ENCODE measurements around the gene BTBD1. TPM values are rescaled to one million over a fixed set of nuclear protein-coding genes. Genes with fewer than 3 reads are reported as not detected.

Gene BTBD1
- total RNA-seq, 1 experiment from 2014 or later: 80.0 TPM

GRCh38 chr15:83064859-83065258 lies 2.2 kb downstream of the BTBD1 start:
- ChIA-PET CTCF (no interaction called here), POLR2A (no interaction called here), RAD21 (ENCODE audit: low non-redundant PET in 1 of 2, low total read pairs in 2 of 2, uncharacterized antibody in 2 of 2, unreplicated experiment in 2 of 2) (no interaction called here)
- BruUV-seq (replicated peaks): no TSS peak
- ATAC-seq (no peak), DNase-seq (ENCODE audit: low read depth, low spot score) (no peak)
- Histone ChIP-seq H3K27me3 (ENCODE audit: insufficient read depth, low read length) (no peaks in the 10 kb centered on the region), H3K36me3 (ENCODE audit: control insufficient read depth in 1 of 2, insufficient read depth in 2 of 2, low read length in 2 of 2) (peaks cover 2 to 20% of the 10 kb centered on the region in 2 experiments; a peak in 2 of 4 replicates), H3K4me3 (replicated peaks in 1 of 2; ENCODE audit: low read depth in 1 of 2, low read length in 2 of 2) (peak overlapping the region in 1 of 2 experiments; percentile 91; a peak in 3 of 4 replicates), H3K9ac (ENCODE audit: low read length) (peak overlapping the region; percentile 90; the same call in 1 of the 2 replicates), H3K79me2 (ENCODE audit: insufficient read depth, low read length) (peaks cover 71% of the 10 kb centered on the region), H3K27ac (ENCODE audit: low read depth, low read length) (no peak overlapping the region), H3K9me2 (ENCODE audit: insufficient read depth) (no peaks in the 10 kb centered on the region), H3K4me1 (ENCODE audit: control insufficient read depth in 1 of 2, insufficient read depth in 2 of 2, low read length in 2 of 2) (peaks cover 9 to 22% of the 10 kb centered on the region in 2 experiments; a peak in 3 of 4 replicates), H3K4me2 (ENCODE audit: low read length) (peak overlapping the region; percentile 87), H3K9me3 (ENCODE audit: control insufficient read depth in 1 of 2, insufficient read depth in 1 of 2, low read depth in 1 of 2, low read length in 2 of 2) (no peaks in the 10 kb centered on the region), H2AFZ (ENCODE audit: low read depth, low read length, poor library complexity, severe bottlenecking) (no peak overlapping the region), H4K20me1 (ENCODE audit: insufficient read depth) (peaks cover 12% of the 10 kb centered on the region; the same call in 1 of the 2 replicates)
- intact Hi-C loops (cut with micrococcal nuclease): loop anchor here (5.0 kb wide), 1 partner anchor 318 kb away; no protein-coding TSS in a partner anchor
- TF ChIP-seq MAX (IDR thresholded peaks at IDR 0.05): no peak
- no peak for TF ChIP-seq SRF (IDR thresholded peaks at IDR 0.05; ENCODE audit: low read depth)
- no peak for TF ChIP-seq ZBTB33 (IDR thresholded peaks at IDR 0.05; ENCODE audit: extremely low read depth, insufficient replicate concordance, low read length)
- TF ChIP-seq ZNF274 (IDR thresholded peaks at IDR 0.05; ENCODE audit: low read depth, low read length): no peak
- TF ChIP-seq FOSL1 (IDR thresholded peaks at IDR 0.05; ENCODE audit: low read depth): no peak
- TF ChIP-seq EZH2phosphoT487 (IDR thresholded peaks at IDR 0.05; ENCODE audit: borderline replicate concordance): no peak
- no peak for TF ChIP-seq YY1 (IDR thresholded peaks at IDR 0.05; ENCODE audit: extremely low read depth, insufficient replicate concordance, low read depth, low read length)
- no peak for TF ChIP-seq EGR1 (IDR thresholded peaks at IDR 0.05; ENCODE audit: low read depth)
- no peak for TF ChIP-seq POLR2A (IDR thresholded peaks at IDR 0.05; ENCODE audit: borderline replicate concordance, extremely low read depth, insufficient read depth, insufficient read length)
- no peak for TF ChIP-seq CTCF (IDR thresholded peaks at IDR 0.05 in 2 of 3, conservative IDR thresholded peaks at IDR 0.05 in 1 of 3; ENCODE audit: borderline replicate concordance in 1 of 3, insufficient read depth in 1 of 3, low read depth in 2 of 3, low read length in 2 of 3)
- TF ChIP-seq CEBPB (IDR thresholded peaks at IDR 0.05; ENCODE audit: low read depth): no peak
- TF ChIP-seq JUND (IDR thresholded peaks at IDR 0.05): no peak
- no peak for TF ChIP-seq REST (IDR thresholded peaks at IDR 0.05; ENCODE audit: low read depth)
- no peak for TF ChIP-seq POLR2AphosphoS5 (IDR thresholded peaks at IDR 0.05; ENCODE audit: low read depth, low read length)
- TF ChIP-seq TCF7L2 (IDR thresholded peaks at IDR 0.05; ENCODE audit: borderline replicate concordance, extremely low read depth, insufficient read depth, insufficient read length): no peak
- TF ChIP-seq ATF3 (IDR thresholded peaks at IDR 0.05): no peak
- TF ChIP-seq RAD21 (IDR thresholded peaks at IDR 0.05; ENCODE audit: low read depth): no peak
- TF ChIP-seq CBX3 (IDR thresholded peaks at IDR 0.05; ENCODE audit: low read depth): no peak
- no peak for TF ChIP-seq SP1 (IDR thresholded peaks at IDR 0.05; ENCODE audit: low read depth)
- TF ChIP-seq ZFX (IDR thresholded peaks at IDR 0.05): no peak

All from HCT116 (cell line).